OCI-LY7 (cell line): ENCODE data around the gene RFX8. TPM values are rescaled to one million over a fixed set of nuclear protein-coding genes. Genes with fewer than 3 reads are reported as not detected.

Experiments used
- BruUV-seq: library from RNA; stranded (reverse); fragments of 400-500 nt; replicated peaks from 2 replicates; lab custom pipeline; 2021; lab: Mats Ljungman, UMichigan
- CTCF ChIA-PET: fragments of 300-600 bp; sonication (Branson Sonifier 250); formaldehyde crosslinking; loops from one replicate; lab custom pipeline; 2022; ENCODE audit warnings: antibody characterized with exemption; ENCODE audit not compliant: unreplicated experiment; lab: Charles Lee
- POLR2A ChIA-PET: fragments of 300-600 bp; sonication (Branson Sonifier 250); formaldehyde crosslinking; loops from one replicate; lab custom pipeline; 2022; ENCODE audit warnings: antibody characterized with exemption; lab: Charles Lee
- DNase-seq: peaks from one replicate; pipeline ENCODE4 v3.0.0-alpha.2; 2015; ENCODE audit warnings: low spot score
- H2AFZ ChIP-seq: fragments of 200-600 bp; sonication (generic), shearing (Covaris generic); 2 replicates; pipeline ENCODE4 v1.6.1; 2014; ENCODE audit warnings: mild to moderate bottlenecking, antibody characterized with exemption, low read length, moderate library complexity
- H3K27ac ChIP-seq: fragments of 200-600 bp; sonication (generic); 2 replicates; pipeline ENCODE4 v1.5.1; 2014; ENCODE audit warnings: mixed run types, low read depth, mild to moderate bottlenecking, moderate library complexity, low read length, inconsistent platforms; ENCODE audit not compliant: poor library complexity, severe bottlenecking
- H3K36me3 ChIP-seq: fragments of 200-600 bp; sonication (generic); 2 replicates; pipeline ENCODE4 v1.6.1; 2014; ENCODE audit warnings: mild to moderate bottlenecking, antibody characterized with exemption, low read length, moderate library complexity, mixed read lengths; ENCODE audit not compliant: insufficient read depth
- H3K4me1 ChIP-seq: fragments of 200-600 bp; sonication (generic); 2 replicates; pipeline ENCODE4 v1.5.1; 2014; ENCODE audit warnings: mild to moderate bottlenecking, low read length; ENCODE audit not compliant: insufficient read depth, poor library complexity, severe bottlenecking
- H3K4me2 ChIP-seq: fragments of 200-600 bp; sonication (generic); 2 replicates; pipeline ENCODE4 v1.6.1; 2014; ENCODE audit warnings: mild to moderate bottlenecking, low read length
- H3K4me3 ChIP-seq: fragments of 200-600 bp; sonication (generic); 2 replicates; pipeline ENCODE4 v1.5.1; 2014; ENCODE audit warnings: mild to moderate bottlenecking, low read depth, low read length; ENCODE audit not compliant: poor library complexity, severe bottlenecking
- H3K79me2 ChIP-seq: fragments of 200-600 bp; sonication (generic); 2 replicates; pipeline ENCODE4 v1.6.1; 2016; ENCODE audit warnings: low read depth, mild to moderate bottlenecking, low read length, moderate library complexity, mixed read lengths; ENCODE audit not compliant: insufficient read depth
- H3K9me2 ChIP-seq: fragments of 200-600 bp; sonication (generic); 2 replicates; pipeline ENCODE4 v1.6.1; 2016; ENCODE audit warnings: mild to moderate bottlenecking, low read length, mixed read lengths; ENCODE audit not compliant: insufficient read depth
- H3K9me3 ChIP-seq: fragments of 200-600 bp; sonication (generic); 2 replicates; pipeline ENCODE4 v1.6.1; 2014; ENCODE audit warnings: mild to moderate bottlenecking, mixed run types, low read length, mixed read lengths
- H4K20me1 ChIP-seq: fragments of 200-600 bp; sonication (generic); 2 replicates; pipeline ENCODE4 v1.6.1; 2014; ENCODE audit warnings: mild to moderate bottlenecking, antibody characterized with exemption, low read length, moderate library complexity, mixed read lengths; ENCODE audit not compliant: insufficient read depth
- CTCF ChIP-seq: fragments of 200-600 bp; sonication (generic); conservative IDR thresholded peaks from 2 replicates; pipeline ENCODE4 v1.5.1; 2014; ENCODE audit warnings: mild to moderate bottlenecking, antibody characterized with exemption, low read length, moderate library complexity, mixed read lengths
- EZH2phosphoT487 ChIP-seq: fragments of 200-600 bp; sonication (generic); IDR thresholded peaks from 2 replicates; pipeline ENCODE4 v1.6.1; 2018; ENCODE audit warnings: low read depth, borderline replicate concordance, mild to moderate bottlenecking, mixed run types, antibody characterized with exemption, low read length, moderate library complexity, mixed read lengths
- intact Hi-C: fragments of 100-400 bp; cut with micrococcal nuclease; formaldehyde crosslinking; loops from one replicate; pipeline ENCODE4 v1.10.0; 2022; ENCODE audit not compliant: unreplicated experiment
- total RNA-seq, 2 experiments: library from RNA; depleted of rRNA in 1 of 2; stranded (reverse); fragments of >200 nt in 1 of 2; shearing (Covaris generic) in 1 of 2; gene quantifications; 2 replicates each; pipeline ENCODE4 v1.2.3, GENCODE V29; 2014 to 2022

The RFX8 gene
- total RNA-seq, 2 experiments from 2014 or later: not detected

- Histone ChIP-seq H3K4me1 (no peaks in the 10 kb centered on the region), H3K4me3 (no peak overlapping the region), H3K27ac (no peak overlapping the region), H3K79me2 (no peaks in the 10 kb centered on the region), H3K36me3 (no peaks in the 10 kb centered on the region), H3K9me3 (0 out of 2 replicates have a peak, but pooled peaks cover 6% of the 10 kb centered on the region), H3K9me2 (no peaks in the 10 kb centered on the region), H4K20me1 (no peaks in the 10 kb centered on the region), H3K4me2 (no peak overlapping the region), H2AFZ (no peak overlapping the region)
- no peak for TF ChIP-seq EZH2phosphoT487
- intact Hi-C loops: no loop called here
- no TSS peak for BruUV-seq
- POLR2A ChIA-PET: interaction anchor here (0.6 kb wide), 1 partner anchor 1833 kb away, joined by 3 read pairs; no protein-coding TSS in a partner anchor
- CTCF ChIA-PET: no interaction called here
- no peak for DNase-seq
These were observed 28.0 kb downstream of the RFX8 start for GRCh38 chr2:101446869-101447268.

- no peaks in the 10 kb centered on the region for H3K36me3 ChIP-seq
- no peak overlapping the region for H2AFZ ChIP-seq
- intact Hi-C loops: no loop called here
- 0 out of 2 replicates have a peak, but pooled peaks cover 6% of the 10 kb centered on the region for H3K9me3 ChIP-seq
- no peak overlapping the region for H3K4me2 ChIP-seq
- no peaks in the 10 kb centered on the region for H3K9me2 ChIP-seq
- no peaks in the 10 kb centered on the region for H3K79me2 ChIP-seq
- TF ChIP-seq CTCF: no peak
- no peak for TF ChIP-seq EZH2phosphoT487
- no TSS peak for BruUV-seq
- ChIA-PET CTCF (no interaction called here), POLR2A (no interaction called here)
- no peak for DNase-seq
- no peak overlapping the region for H3K4me3 ChIP-seq
- no peaks in the 10 kb centered on the region for H3K4me1 ChIP-seq
- H3K27ac ChIP-seq: no peak overlapping the region
- no peaks in the 10 kb centered on the region for H4K20me1 ChIP-seq
These were observed 32.2 kb downstream of the RFX8 start for GRCh38 chr2:101442667-101443061.

DNA sequence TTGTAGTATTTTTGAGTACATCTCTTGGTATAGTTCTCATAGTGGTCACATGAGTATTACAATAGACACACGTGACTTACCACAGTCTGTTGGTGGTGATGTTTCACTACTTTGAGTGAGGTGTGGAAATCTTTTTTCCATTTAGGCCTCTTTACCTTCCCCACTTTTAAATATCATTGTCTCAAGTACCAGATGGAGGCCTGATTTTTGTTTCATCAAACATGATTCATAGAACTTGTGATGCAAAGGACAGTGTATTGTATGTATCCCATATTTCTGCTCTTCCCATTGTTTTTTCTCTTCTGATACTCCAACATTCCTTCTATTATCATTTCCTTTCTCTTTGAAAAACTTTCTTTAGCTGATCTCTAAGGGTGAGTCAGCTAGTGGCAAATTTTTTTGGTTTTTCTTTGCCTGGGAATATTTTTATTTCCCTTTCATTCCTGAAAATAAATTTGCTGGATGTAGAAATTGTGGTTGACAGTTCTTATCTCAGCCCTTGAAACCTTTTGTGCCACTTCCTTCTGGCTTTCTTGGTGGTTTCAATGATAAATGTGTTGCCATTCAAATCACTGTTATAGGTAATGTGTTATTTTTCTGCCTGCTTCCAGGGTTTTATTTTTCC is 32.8 kb downstream of the RFX8 start:
- Histone ChIP-seq H3K4me3 (no peak overlapping the region), H3K4me2 (no peak overlapping the region), H3K27ac (no peak overlapping the region), H4K20me1 (no peaks in the 10 kb centered on the region), H3K9me2 (no peaks in the 10 kb centered on the region), H3K4me1 (no peaks in the 10 kb centered on the region), H3K79me2 (no peaks in the 10 kb centered on the region), H3K36me3 (no peaks in the 10 kb centered on the region), H3K9me3 (0 out of 2 replicates have a peak, but pooled peaks cover 6% of the 10 kb centered on the region), H2AFZ (no peak overlapping the region)
- TF ChIP-seq EZH2phosphoT487 (no peak), CTCF (no peak)
- BruUV-seq: no TSS peak
- no peak for DNase-seq
- POLR2A ChIA-PET: no interaction called here
- CTCF ChIA-PET: no interaction called here
- intact Hi-C loops: no loop called here
